Measurements from ENCODE around the gene TNNI3. TPM values are rescaled to one million over a fixed set of nuclear protein-coding genes. Genes with fewer than 3 reads are reported as not detected.
"Not testable (repeated sequence)": the region's sequence is repeated elsewhere in the genome, so short reads cannot be mapped to it uniquely, and the experiment has no call there.

TNNI3 gene
- not detected in 2 replicates for total RNA-seq

GRCh38 chr19:55157064-55157908 is at the start of gene TNNI3:
Gene TNNI3 (minus strand): TSS chr19:55157732. CDS start chr19:55157589, 143 bp downstream.
- no peak for DNase-seq (ENCODE audit: low read depth, low spot score)

GRCh38 chr19:55206664-55207500 is 49.4 kb upstream of the TNNI3 start:
- no peak for DNase-seq (ENCODE audit: low read depth, low spot score)

DNA sequence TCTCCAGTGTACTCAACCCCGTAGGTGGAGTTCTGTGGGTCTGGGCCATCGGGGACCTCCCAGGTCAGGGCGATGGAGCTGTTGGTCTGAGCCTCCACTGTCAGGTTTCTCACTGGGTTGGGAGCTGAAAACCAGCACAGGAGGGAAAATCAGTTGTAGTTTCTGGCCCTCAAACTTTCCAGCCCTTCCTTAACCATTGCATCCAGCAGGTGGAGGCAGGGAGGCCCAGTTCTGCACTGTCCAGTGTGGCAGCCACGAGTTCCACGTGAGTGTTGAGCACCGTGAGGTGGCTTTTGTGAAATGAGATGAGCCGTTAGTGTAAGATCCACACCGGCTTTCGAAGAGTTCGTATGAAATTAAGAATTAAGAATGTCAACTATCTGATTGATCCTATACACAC is 44.7 kb upstream of the TNNI3 start:
- DNase-seq (ENCODE audit: low read depth, low spot score), result not testable (repeated sequence)

DNA sequence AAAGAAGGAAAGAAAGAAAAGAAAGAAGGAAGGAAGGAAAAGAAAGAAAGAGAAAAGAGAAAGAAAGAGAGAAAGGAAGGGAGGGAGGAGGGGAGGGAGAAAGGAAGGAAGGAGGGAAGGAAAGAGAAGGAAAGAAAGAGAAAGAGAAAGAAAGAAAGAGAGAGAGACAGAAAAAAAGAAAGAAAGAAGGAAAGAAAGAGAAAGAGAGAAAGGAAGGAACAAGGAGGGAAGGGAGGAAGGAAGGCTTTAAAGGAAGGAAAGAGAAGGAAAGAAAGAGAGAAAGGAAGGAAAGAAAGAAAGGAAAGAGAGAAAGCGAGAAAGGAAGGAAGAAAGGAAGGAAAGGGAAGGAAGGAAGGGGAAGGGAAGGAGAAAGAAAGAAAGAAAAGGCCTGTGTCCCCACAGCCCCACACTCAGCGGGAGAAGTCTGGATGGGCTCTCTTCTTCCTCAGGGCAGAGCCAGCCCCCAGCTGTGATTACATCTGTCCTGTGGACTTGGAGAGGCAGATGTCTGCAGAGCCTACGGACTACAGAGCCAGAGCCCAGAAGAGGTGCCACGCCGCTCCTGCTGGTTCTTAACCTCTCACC is 42.2 kb upstream of the TNNI3 start:
- no peak for DNase-seq (ENCODE audit: low read depth, low spot score)

DNA sequence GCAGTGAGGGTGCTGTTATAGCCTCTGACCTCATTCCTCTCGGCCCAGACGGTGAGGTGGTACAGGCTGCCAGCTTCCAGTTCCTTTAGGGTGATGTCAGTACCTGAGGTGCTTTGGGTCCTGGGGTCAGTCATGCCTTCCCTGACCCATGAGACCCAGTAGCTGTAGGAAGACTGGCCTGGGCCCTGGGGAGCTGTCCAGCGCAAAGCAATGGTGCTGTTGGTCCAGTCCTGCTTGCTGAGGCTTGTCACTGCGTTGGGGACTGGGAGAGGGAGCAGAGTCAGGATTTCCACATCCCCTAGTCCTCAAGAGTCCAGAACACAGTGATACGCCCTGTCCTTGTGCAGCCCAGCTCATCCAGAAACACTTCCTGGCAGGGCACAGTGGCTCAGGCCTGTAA is 41.1 kb upstream of the TNNI3 start:
- no peak for DNase-seq (ENCODE audit: low read depth, low spot score)

DNA sequence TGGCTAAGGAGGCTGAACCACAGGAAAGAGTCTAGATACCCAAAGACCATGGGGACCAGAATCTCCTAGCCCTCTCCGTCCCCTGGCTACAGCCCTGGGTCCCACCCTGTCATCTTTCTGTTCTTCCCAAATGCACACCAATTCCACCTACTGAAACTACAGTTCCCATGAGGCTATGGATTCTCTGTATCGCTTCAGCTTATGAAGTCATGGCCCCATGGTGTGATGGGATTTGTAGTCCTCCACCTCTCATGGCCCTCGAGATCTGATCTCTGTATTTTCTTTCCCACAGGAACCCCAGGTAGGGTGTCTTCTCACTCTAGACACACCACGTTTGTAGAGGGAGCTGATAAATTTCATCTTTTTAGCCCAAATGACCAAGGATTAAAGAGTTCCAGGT is 40.0 kb upstream of the TNNI3 start:
- no peak for DNase-seq (ENCODE audit: low read depth, low spot score)

DNA sequence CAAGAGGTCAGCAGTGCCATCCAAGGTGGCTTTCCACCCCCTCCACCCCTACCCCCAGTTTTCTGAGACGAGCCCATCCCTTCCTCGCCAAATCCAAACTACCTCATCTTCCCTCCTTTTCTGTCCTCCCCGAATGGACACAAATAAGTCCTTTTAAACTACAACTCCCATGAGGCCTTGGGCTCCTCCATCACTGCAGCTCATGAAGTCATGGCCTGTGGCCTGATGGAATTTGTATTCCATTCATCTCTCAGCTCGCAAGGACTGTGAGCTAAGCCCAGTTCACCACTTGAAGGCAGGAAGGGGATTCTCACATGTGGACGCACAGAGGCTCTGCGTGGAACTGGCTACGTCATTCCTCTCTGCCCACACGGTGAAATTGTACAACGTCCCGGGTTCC is 39.3 kb upstream of the TNNI3 start:
- no peak for DNase-seq (ENCODE audit: low read depth, low spot score)

GRCh38 chr19:55193481-55193880 is 35.9 kb upstream of the TNNI3 start:
- no peak for DNase-seq (ENCODE audit: low read depth, low spot score)

DNA sequence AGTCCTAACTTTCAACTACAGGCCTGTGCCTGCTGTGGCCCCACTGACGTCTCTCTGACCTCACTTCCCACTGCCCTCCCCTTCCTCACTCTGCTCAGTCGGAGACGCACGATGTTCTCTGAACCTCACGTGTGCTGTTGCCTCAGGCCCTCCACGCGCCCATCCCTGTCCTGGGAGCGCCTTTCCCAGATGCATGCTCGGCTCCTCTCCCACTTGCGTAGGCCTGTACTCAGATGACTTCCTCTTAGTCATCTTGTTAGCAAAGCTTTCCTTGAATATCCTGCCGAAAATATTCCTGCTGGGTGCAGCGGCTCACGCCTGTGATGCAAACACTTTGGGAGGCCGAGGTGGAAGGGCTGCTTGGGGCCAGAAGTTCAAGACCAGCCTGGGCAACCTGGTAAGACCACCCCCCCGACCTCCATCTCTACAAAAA is 31.9 kb upstream of the TNNI3 start:
- peak; percentile 87 for DNase-seq (ENCODE audit: low read depth, low spot score)

- DNase-seq (ENCODE audit: low read depth, low spot score), result no peak
Measured at GRCh38 chr19:55188625-55189024, 31.1 kb upstream of the TNNI3 start.

DNA sequence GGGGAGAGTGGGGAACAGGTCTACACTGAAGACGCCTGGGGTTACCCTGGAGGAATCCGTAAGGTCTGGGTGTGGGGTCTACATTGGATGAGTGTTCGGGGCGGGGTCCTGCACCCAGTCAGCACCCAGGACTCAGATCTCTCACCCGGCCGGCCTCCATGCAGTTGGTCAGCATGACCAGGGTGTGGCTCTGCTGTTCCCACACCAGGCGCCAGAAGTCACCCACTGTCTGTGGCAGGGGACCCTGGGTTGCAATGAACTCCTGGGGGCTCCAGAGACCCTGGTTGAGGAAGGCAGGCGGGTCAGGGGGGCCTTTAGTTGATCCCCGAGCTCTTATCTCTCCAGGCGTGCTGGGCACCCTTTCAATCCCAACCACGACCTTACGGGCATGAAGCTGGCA is 28.5 kb upstream of the TNNI3 start:
- DNase-seq (ENCODE audit: low read depth, low spot score), result no peak

GRCh38 chr19:55181740-55182139 is 24.2 kb upstream of the TNNI3 start:
- DNase-seq (ENCODE audit: low read depth, low spot score), result no peak

DNA sequence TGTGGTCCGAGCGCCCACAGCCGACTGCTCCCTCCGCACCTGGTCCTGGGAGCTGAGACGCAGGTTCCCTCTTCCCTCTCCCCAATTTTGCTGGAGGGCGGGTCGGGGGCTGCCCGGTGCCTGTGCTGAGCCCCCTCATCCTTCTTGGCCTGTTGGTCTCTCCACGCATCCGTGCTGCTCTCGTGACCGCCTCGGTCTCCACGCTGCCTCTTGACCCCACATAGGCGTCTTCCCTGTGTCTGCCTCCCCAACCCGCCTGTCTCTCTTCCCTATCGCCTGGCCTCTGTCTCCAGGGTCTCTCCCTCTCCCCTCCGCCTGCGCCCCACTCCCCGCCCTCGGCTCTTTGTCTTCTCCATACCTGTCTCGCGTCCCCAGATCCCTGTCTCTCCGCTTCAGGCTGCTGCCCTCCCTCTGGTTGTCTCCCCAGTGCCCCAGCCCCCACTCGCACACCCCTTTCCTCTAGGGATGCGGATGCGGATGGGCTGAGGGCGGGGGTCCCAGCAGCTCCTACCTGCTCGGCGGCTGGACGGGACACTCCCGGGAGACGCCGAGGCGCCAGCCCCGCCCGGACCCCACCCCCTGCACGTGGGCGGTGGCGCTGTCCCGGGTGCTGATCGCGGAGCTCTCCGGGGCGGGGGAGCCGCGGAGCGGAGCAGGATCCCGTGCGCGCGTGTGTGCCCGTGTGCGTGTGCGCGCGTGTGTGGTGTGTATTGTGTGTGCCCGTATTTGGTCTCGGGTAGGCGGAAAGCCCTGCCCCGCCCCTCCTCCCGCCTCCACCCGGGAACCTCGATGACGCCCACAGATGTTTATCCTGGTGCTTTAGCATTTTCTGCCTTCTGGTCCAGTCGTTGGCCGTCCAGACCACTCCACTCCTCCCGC is 22.3 kb upstream of the TNNI3 start, which contains the start of gene SYT5:
Gene SYT5 (minus strand): TSS at position 684 of the 879 bp plus-strand sequence. CDS start 1,248 bp downstream, outside the sequence.
- DNase-seq (ENCODE audit: low read depth, low spot score), result no peak

- no peak for DNase-seq (ENCODE audit: low read depth, low spot score)
Measured at GRCh38 chr19:55178781-55179599, 21.5 kb upstream of the TNNI3 start.

- no peak for DNase-seq (ENCODE audit: low read depth, low spot score)
Measured at GRCh38 chr19:55176076-55176475, 18.5 kb upstream of the TNNI3 start.

DNA sequence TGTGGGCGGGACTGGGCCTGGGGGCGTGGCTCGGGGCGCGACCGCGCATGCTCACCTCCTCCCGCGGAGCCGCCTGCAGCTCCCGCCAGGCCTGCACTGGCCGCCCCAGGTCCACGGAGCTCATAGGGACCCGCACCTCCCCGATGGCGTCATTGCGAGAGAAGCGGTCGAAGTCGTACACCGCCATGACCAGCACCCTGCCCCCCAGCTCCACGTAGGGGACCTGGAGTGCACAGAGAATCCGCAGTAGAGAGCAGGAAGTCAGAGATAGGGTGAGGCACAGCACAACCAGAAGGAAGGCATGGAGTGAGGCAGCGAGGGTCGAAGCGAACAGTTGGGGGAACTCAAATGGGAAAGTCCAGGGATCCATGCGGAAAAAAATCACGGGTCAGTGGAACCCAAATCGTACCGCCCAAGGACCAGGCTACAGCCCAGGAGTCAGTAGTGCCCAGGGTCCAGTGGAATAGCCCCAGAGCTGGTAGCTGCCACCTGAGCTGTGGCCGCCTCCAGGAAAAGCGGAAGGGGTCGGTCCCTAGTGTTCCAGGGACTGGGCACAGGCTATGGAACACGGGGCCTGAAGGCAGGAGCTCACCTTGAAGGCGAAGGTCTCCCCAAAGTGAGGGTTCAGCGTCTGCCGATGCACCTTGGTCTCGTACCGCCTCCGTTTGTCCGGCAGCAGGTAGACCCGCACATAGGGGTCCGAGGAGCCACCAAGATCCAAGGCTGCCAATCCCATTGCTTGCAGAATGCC is 17.8 kb upstream of the TNNI3 start:
- DNase-seq (ENCODE audit: low read depth, low spot score), result no peak

DNA sequence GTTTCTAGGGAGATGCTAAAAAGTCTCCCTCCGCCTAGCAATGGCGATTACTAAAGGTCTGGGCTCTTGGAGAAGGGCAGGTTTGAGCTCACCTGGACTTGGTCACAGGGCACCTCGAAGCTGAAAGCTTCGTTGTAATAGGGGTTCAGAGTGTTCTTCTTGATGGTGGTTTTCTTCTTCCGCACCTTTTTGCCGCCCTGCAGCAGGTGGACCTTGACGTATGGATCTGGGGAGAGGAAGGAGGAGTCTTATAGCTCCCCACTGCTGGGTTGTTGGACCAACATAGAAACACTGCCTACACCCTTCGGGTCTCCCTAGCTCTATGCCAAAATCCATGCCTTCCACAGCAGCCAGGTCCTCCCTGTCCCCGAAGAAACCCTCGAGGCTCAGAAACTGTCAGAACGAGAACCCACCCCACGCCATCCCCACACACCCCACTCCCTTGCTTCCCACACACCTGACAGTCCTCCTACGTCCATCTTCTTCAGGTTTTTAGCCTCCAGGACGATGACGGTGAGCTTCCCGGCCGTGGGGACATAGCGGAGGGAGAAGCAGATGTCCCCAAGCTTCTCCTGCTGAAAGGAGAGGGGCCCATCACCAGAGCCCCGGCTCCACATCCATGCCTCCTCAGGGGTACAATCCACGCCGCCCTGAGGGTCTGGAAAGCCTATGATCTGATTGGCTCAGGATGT is 17.0 kb upstream of the TNNI3 start:
- no peak for DNase-seq (ENCODE audit: low read depth, low spot score)

DNA sequence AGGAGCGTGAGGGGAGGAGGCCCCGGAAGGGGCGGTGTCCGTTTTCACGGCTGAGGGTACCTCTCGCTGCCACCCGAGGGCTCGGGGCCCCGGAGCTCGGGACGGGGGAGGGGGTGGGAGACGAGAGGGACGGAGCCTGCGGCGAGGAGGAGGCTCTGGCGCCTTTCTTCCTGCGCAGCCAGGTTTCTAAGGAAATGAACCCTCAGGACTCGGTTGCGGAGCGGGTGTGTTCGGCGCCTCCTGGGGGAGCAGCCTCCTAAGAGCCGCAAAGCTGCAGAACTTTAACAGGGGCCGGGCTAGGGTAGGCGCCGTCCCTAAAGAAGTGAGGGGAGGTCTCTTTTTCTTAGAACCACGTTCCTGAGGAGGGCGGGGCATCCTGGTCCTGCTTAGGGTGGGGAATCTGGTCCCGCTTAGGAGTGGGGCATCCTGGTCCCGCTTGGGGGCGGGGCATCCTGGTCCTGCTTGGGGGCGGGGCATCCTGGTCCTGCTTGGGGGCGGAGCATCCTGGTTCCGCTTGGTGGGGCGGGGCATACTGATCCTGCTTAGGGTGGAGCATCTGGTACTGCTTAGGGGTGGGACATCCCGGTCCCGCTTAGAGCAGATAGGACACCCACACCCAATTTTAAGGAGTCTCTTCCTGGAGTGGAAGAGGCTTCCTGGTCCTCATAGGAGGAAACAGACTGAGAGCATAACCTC is 16.3 kb upstream of the TNNI3 start:
- no peak for DNase-seq (ENCODE audit: low read depth, low spot score)

Measured in pulmonary artery endothelial cell (primary cell).